Natural killer cell treated with Interleukin-12 subunit alpha and Interleukin-12 subunit beta and Interleukin-15 and Interleukin-18, amount 100 ng/mL, for 72 hours (primary cell): Measurements from ENCODE around the gene POR. TPM values are rescaled to one million over a fixed set of nuclear protein-coding genes. Genes with fewer than 3 reads are reported as not detected.
A peak's percentile ranks its signal among the peaks of the same experiment; 100 is the strongest.

Experiments used
- ATAC-seq, 2 donors: fragments of 150-1000 bp; cut with Tn5 transposase in 1 of 2; sonication (Bioruptor Pico), chemical (Tn5 transposase) in 1 of 2; 2 replicates each; pipeline ENCODE4 v1.10.0; 2021
- DNase-seq: peaks from one replicate; pipeline ENCODE4 v3.0.0; 2022; ENCODE audit warnings: low spot score
- H3K27ac Mint-ChIP-seq, 2 donors: 1 replicate in 1 of 2; 2 replicates in 1 of 2; pipeline ENCODE4 v1.8.0; 2022; ENCODE audit warnings: mixed read lengths in 2 of 2, mild to moderate bottlenecking in 1 of 2, moderate library complexity in 1 of 2
- H3K27me3 Mint-ChIP-seq, 2 donors: 1 replicate in 1 of 2; 2 replicates in 1 of 2; pipeline ENCODE4 v1.8.0; 2022; ENCODE audit warnings: mixed read lengths in 2 of 2
- H3K36me3 Mint-ChIP-seq: one replicate; pipeline ENCODE4 v1.8.0; 2022; ENCODE audit warnings: mixed read lengths
- H3K4me1 Mint-ChIP-seq, 2 donors: 1 replicate in 1 of 2; 2 replicates in 1 of 2; pipeline ENCODE4 v1.8.0; 2022; ENCODE audit warnings: low read depth in 2 of 2, mixed read lengths in 2 of 2, mild to moderate bottlenecking in 1 of 2
- H3K4me3 Mint-ChIP-seq: one replicate; pipeline ENCODE4 v1.8.0; 2022; ENCODE audit warnings: mixed read lengths
- H3K9me3 Mint-ChIP-seq: 2 replicates; pipeline ENCODE4 v1.8.0; 2022; ENCODE audit warnings: mixed read lengths
- total RNA-seq, 2 donors: library from RNA; stranded (reverse); gene quantifications; one replicate each; pipeline ENCODE4 v1.2.3, GENCODE V29; 2022

The POR gene
- total RNA-seq, 2 donors from 2014 or later = 112 to 164 TPM

DNA sequence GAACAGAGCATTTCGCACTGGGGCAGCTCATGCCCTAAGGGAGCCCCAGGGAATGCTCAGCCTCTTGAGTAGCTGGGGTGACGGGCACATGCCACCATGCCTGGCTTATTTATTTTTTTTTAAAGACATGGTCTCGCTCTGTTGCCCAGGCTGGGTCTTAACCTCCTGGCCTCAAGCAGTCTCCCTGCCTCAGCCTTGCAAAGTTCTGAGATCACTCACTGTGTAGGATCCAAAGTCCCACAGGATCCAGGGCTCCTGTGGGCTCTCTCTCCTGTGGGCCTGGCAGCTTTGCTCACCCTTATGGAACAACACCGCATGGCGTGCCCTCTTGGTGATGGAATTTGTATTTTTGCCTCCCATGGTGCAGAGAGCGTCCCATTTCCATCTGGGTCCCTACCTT is 45.4 kb downstream of the POR start:
- no peak overlapping the region for H3K4me3 Mint-ChIP-seq
- no peaks in the 10 kb centered on the region for H3K27me3 Mint-ChIP-seq
- peaks cover 5% of the 10 kb centered on the region for H3K36me3 Mint-ChIP-seq
- ATAC-seq (no peak), DNase-seq (no peak)
- H3K9me3 Mint-ChIP-seq = no peaks in the 10 kb centered on the region
- no peak overlapping the region for H3K27ac Mint-ChIP-seq
- H3K4me1 Mint-ChIP-seq = peaks cover 0 to 9% of the 10 kb centered on the region in 2 donors

DNA sequence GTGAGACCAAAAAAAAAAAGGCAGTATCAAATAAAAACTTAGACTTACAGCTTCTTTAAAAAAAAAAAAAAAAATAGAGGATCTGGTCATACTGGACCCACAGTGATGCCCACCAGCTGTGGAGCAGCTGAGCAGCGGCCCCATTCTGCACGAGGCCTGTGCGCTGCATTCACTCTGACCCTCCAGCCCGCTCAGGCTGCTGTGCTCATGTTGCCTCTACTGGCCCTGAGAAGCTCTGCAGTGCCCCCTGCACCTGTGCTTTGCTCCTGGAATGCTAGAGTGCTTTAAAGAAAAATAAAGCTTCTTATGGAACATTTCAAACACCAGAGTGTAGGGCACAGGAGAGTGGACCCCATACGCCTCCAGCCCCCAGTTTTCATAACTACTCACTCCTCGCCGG is 46.3 kb downstream of the POR start:
- H3K4me3 Mint-ChIP-seq = no peak overlapping the region
- DNase-seq (no peak), ATAC-seq (no peak)
- peak overlapping the region in 1 of 2 donors; percentile 36 for H3K27ac Mint-ChIP-seq
- H3K4me1 Mint-ChIP-seq = peaks cover 0 to 9% of the 10 kb centered on the region in 2 donors
- H3K27me3 Mint-ChIP-seq = no peaks in the 10 kb centered on the region
- H3K36me3 Mint-ChIP-seq = peaks cover 5% of the 10 kb centered on the region
- no peaks in the 10 kb centered on the region for H3K9me3 Mint-ChIP-seq

DNA sequence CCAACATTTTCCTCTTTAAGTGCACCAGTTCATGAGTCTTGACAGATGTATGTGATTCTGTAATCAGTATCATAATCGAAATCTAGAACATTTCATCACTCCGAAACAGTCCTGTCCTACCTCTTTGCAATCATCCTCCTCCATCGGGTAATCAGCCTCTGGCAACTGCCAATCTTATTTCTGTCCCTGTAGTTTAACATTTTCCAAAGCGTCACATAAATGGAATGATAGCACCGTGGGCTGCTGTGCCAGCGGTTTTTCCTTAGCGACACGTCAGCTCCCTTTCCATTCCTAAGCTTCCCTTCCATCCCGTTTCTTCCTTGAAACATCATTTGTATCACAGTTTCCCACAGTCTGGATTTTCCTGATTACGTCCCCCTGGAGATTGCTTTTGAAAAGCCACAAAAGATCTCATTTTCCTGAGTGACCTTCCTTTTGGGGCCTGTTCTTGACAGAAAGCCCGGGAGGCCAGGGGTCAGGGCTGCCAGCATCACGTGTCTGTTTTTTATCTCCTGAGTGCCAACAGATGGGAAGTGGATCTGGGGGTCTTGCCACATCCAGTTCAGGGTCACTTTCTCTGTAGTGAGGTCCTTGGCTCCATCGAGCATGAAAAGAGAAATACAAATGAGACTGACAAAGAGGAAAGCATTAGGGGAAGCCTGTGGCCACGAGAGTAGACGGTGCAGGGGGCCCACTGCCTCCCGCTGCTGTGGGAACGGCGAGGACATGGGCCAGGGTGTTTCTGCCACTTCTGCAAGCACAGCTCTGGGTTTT is 47.8 kb downstream of the POR start:
- H3K36me3 Mint-ChIP-seq = peaks cover 5% of the 10 kb centered on the region
- no peaks in the 10 kb centered on the region for H3K9me3 Mint-ChIP-seq
- H3K27ac Mint-ChIP-seq = peak overlapping the region in 1 of 2 donors; percentile 76
- peaks cover 0 to 11% of the 10 kb centered on the region in 2 donors for H3K4me1 Mint-ChIP-seq
- no peak for ATAC-seq
- H3K4me3 Mint-ChIP-seq = no peak overlapping the region
- DNase-seq = no peak
- no peaks in the 10 kb centered on the region for H3K27me3 Mint-ChIP-seq

DNA sequence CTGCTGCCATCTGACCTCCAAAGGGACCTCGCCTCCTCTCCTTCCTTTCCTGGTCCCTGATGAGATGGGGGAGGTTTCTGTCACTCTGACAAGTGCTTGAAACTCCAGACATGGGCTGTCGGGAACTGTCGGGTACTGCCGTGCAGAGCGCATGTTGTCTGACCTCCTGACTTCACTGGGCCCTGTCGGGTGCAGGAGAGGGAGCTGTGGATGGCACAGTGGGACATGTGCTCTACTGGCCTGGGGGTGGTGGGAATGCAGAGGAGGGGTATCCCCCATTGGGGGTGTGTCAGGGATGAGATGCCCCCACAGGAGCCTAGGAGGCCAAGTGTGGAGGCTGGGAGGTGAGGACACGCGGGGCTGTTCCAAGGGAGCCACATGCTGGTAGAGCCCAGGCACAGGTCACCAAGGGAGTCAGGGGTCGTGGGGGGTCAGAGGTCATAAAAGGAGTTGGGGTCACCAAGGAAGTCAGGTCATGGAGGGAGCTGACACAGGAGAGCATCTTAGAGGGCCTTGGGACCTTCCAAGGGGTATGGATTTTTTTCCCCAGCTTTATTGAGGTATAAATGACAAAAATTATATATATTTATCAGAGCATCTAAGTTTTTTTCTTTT is 48.5 kb downstream of the POR start:
- no peak for DNase-seq
- H3K36me3 Mint-ChIP-seq = peaks cover 5% of the 10 kb centered on the region
- H3K27ac Mint-ChIP-seq = peak overlapping the region in 1 of 2 donors; percentile 76
- no peaks in the 10 kb centered on the region for H3K27me3 Mint-ChIP-seq
- H3K4me3 Mint-ChIP-seq = no peak overlapping the region
- no peak for ATAC-seq
- H3K4me1 Mint-ChIP-seq = peaks cover 0 to 11% of the 10 kb centered on the region in 2 donors
- no peaks in the 10 kb centered on the region for H3K9me3 Mint-ChIP-seq

DNA sequence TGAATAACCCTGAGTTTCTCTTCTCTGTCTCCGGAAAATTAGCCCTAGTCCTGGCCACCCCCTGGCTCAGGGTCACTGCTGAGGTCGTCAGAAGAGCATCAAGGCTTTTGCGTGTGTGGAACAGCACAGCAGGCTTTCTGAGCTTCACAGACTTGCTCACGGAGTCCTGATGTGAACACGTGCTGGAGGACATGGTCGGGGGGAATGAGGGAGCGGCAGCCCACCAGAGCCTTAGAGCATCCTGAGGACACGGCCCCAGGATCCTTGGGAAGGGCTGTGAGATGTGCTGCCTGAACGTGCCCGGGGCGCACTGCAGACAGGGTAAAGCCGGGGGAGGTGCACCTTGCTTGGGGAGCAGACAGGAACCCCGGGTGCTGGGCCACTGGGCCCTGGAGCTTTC is 50.7 kb downstream of the POR start:
- Mint-ChIP-seq H3K36me3 (peaks cover 5% of the 10 kb centered on the region), H3K4me3 (no peak overlapping the region), H3K27me3 (no peaks in the 10 kb centered on the region), H3K4me1 (peaks cover 0 to 18% of the 10 kb centered on the region in 2 donors), H3K27ac (no peak overlapping the region), H3K9me3 (no peaks in the 10 kb centered on the region)
- DNase-seq (no peak), ATAC-seq (no peak)

DNA sequence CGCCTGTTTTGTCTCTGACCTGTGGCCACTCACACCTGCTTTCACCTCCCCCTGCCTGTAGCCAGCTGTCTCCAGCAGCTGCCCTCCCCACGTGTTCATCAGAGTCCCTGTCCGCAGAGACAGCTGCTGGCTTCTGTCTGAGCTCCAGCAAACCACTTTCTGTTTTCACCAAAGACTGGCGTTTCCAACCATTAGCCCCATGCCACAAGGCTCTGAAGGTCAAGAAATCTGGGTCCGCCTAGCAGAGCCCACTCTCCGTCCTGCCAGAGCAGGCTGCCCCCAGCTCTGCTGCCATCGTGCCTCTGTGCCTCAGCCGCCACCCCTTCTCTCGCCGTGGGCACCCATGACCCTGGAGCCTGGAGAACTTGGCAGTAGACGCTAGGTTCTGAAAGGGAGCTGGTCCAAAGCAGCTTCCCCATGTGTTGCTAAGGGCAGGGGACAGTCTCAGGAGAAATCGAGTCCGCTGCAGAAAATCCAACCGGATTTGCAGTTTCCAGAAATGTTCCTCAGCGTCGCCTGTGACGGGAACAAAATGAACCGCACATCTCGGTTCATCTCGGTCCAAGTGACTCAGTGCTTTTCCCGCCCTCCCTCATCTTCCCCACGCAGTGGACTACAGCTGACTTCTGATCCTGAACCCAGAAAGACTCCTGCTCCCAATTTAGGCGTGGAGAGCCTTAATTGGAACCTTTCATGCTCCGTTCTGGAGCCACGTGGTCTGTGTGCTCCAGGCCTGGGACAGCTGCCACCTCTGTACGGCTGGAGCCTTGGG is 51.4 kb downstream of the POR start:
- DNase-seq (no peak), ATAC-seq (no peak)
- no peaks in the 10 kb centered on the region for H3K9me3 Mint-ChIP-seq
- H3K4me3 Mint-ChIP-seq = no peak overlapping the region
- H3K4me1 Mint-ChIP-seq = peaks cover 0 to 19% of the 10 kb centered on the region in 2 donors
- H3K27me3 Mint-ChIP-seq = no peaks in the 10 kb centered on the region
- peaks cover 5% of the 10 kb centered on the region for H3K36me3 Mint-ChIP-seq
- no peak overlapping the region for H3K27ac Mint-ChIP-seq

DNA sequence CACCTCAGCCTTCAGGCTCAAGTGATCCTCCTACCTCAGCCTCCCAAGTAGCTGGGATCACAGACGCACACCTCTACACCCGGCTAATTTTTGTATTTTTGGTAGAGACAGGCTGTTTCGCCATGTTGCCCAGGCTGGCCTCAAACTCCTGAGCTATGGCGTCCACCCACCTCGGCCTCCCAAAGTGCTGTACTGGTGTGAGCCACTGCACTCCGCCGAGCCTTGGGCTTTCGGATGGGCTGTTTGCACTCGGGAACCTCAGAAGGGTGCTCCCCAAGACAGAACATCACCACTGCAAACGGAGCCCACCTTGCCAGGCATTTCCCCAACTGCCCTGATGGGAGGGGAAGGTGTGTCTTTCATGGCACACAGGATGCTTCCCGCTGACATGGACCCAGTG is 52.1 kb downstream of the POR start:
- no peak for ATAC-seq
- peaks cover 5% of the 10 kb centered on the region for H3K36me3 Mint-ChIP-seq
- H3K4me1 Mint-ChIP-seq = peaks cover 0 to 25% of the 10 kb centered on the region in 2 donors
- H3K4me3 Mint-ChIP-seq = no peak overlapping the region
- H3K27ac Mint-ChIP-seq = no peak overlapping the region
- no peak for DNase-seq
- no peaks in the 10 kb centered on the region for H3K27me3 Mint-ChIP-seq
- no peaks in the 10 kb centered on the region for H3K9me3 Mint-ChIP-seq

DNA sequence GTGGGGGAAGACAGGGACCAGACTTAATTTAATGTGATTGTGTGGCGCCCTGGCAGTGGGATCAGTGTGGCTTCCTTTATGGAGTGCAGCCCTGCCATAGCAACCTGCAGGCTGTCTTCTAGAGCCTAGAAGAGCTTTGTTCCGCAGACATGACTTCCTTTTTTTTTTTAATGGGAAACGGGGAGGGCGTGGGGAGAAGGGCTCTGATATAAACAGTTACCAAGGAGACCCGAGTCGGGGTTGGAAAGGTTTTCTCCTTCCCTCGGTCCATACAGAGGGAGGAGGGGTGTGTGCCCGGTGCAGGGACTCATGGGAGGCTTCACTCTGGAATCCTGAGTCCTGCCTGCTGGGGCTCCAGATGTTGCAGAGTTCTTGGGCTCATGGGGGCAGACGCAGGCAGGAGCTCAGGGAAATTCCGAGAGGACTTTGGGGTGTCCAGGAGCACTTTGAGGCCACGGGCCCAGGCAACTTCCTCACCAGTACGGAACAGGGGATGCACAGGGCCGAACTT is 52.6 kb downstream of the POR start:
- H3K27ac Mint-ChIP-seq = no peak overlapping the region
- no peaks in the 10 kb centered on the region for H3K27me3 Mint-ChIP-seq
- H3K36me3 Mint-ChIP-seq = peaks cover 3% of the 10 kb centered on the region
- H3K9me3 Mint-ChIP-seq = no peaks in the 10 kb centered on the region
- peaks cover 0 to 24% of the 10 kb centered on the region in 2 donors for H3K4me1 Mint-ChIP-seq
- no peak for ATAC-seq
- no peak overlapping the region for H3K4me3 Mint-ChIP-seq
- no peak for DNase-seq

DNA sequence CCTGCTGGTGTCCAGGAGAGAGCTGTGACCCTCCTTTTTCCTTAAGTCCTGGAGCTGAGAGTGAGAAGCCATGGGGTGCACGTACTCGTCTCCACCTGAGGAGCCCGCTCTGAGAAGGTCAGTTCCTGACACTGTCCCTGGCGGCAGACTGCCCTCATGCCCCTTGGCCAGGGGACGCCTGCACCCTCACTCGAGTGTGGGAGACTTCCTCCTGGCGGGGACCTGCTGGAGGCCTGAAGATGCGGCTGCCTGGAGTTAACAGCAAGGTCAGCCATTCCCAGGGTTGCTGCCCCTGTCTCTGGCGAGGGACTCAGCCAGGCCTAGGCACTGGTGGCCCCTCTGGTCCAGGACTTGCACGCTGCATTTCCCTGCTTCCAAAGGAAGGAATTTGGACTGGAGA is 53.1 kb downstream of the POR start:
- Mint-ChIP-seq H3K27me3 (no peaks in the 10 kb centered on the region), H3K4me3 (no peak overlapping the region), H3K27ac (no peak overlapping the region), H3K36me3 (no peaks in the 10 kb centered on the region), H3K4me1 (peaks cover 0 to 20% of the 10 kb centered on the region in 2 donors), H3K9me3 (no peaks in the 10 kb centered on the region)
- no peak for DNase-seq
- ATAC-seq = no peak

DNA sequence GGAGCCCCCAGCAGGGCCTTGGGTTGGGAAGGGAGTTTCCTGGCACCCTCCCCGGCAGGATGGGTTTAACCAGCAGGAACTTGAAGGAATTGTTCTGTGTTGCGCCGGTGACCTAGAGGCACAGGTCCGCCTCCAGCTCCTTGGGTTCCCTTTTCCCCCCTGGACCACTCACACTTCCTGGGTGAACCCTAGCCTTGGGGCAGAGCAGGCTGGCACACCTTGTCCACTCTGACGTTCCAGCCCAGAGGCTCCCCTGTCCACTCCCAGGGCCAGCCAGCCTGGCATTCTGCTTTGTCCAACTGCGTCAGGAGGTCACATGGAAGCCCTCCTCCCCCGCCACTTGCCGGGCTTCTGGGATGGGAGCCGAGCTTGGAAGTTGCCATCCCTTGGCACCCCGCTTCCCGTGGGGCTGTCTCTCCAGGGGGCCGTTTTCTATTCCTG is 53.6 kb downstream of the POR start:
- Mint-ChIP-seq H3K9me3 (no peaks in the 10 kb centered on the region), H3K4me1 (peaks cover 0 to 16% of the 10 kb centered on the region in 2 donors)
- ATAC-seq = no peak

DNA sequence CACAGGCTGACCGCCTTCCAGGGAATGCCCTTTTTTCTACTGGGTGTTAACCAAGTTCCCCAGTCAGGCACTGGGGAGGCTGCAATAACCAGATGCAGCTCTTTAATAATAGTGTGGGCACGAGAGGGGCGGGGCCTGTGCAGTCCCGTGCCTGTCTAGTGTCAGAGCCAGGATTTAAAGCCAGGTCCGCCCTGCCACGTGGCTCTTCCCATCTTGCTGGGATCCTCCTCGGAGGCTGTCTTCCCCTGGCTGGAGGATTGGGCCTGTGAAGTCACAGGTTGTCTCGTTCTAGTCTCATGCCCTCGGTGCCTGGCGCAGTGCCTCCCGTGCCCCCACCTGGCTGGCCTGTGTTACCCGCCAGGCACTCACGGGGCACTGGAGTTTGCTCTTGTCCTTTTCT is 54.2 kb downstream of the POR start:
- Mint-ChIP-seq H3K27me3 (no peaks in the 10 kb centered on the region), H3K4me3 (no peak overlapping the region), H3K36me3 (peaks cover 6% of the 10 kb centered on the region), H3K9me3 (no peaks in the 10 kb centered on the region), H3K4me1 (peaks cover 0 to 16% of the 10 kb centered on the region in 2 donors), H3K27ac (no peak overlapping the region)
- ATAC-seq = no peak
- no peak for DNase-seq

More for the DNA sequence above, 53.6 kb downstream of the POR start:
- Mint-ChIP-seq H3K27ac (no peak overlapping the region), H3K4me3 (no peak overlapping the region), H3K27me3 (no peaks in the 10 kb centered on the region), H3K36me3 (no peaks in the 10 kb centered on the region)
- DNase-seq = no peak

DNA sequence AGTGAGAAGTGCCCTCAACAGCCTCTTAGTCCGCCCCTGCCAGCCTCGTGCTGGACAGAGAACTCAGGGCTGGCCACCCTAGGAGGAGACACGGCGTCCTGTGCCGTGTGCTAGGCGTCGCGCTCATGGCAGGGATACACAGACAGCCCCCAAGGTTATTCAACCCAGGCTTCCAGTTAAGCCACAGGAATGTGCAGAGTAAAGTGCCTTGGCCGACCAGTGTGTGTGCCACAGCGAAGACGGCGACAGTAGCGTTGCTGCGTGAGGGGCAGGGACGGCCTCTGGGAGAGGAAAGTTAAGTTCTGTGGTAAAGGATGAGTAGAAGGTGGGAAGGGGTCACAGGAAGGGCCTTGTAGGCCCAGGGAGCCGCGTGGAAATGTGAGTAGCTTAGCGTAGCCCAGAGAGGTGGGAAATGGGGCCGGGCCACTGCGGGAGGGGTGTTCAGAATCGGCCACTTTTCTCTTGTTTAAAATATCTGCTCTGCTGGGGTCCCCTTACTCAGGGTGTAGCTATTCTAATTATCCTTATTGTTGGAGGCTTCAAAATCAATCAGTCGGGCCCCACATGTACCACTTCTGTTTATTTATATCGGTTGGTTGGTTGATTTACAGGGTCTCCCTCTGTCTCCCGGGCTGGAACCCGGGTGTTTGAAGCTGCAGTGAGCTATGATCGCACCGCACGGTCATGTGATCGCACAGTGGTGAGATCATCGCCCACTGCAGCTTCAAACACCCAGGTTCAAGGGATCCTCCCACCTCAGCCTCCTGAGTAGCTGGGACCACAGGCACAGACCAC is 54.9 kb downstream of the POR start:
- Mint-ChIP-seq H3K9me3 (no peaks in the 10 kb centered on the region), H3K27me3 (no peaks in the 10 kb centered on the region), H3K27ac (no peak overlapping the region), H3K4me1 (peaks cover 0 to 16% of the 10 kb centered on the region in 2 donors), H3K36me3 (peaks cover 9% of the 10 kb centered on the region), H3K4me3 (no peak overlapping the region)
- no peak for DNase-seq
- no peak for ATAC-seq

DNA sequence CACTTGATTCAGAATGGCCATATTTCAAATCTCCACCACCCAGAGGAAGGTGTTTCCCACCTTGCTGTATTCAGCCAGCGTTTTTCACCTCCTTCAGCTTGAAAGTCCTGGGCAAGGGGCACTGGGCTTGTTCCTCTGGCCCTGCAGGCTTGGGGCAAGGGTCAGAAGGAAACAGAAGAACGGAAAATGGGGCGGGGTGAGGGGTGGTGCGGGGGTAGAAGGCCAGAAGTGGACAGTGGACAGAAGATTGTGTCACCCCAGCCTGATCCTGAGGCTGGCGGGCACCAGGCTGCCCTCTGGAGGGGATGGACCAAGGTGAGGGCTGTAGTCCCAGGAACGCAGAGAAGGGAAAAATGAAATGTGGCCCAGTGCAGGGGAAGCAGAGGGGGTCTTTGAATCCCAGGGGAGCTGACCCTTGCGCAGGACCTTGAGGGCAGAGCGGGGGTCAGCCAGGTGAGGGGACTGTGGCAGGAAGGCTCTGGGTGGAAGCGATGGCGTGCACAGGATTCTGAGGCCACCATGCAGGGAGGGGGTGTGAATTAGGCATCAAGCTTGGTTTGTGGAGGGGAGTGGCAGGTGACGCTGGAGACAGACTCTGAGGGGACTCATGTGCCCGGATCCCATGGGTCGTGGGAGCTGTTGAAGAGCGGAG is 56.5 kb downstream of the POR start:
- H3K9me3 Mint-ChIP-seq = no peaks in the 10 kb centered on the region
- peaks cover 11% of the 10 kb centered on the region for H3K36me3 Mint-ChIP-seq
- peak in 1 of 2 donors; percentile 5 for ATAC-seq

More for the DNA sequence above, 56.5 kb downstream of the POR start:
- no peaks in the 10 kb centered on the region for H3K27me3 Mint-ChIP-seq
- H3K27ac Mint-ChIP-seq = peak overlapping the region in 1 of 2 donors; percentile 66
- peaks cover 0 to 14% of the 10 kb centered on the region in 2 donors for H3K4me1 Mint-ChIP-seq
- no peak overlapping the region for H3K4me3 Mint-ChIP-seq
- no peak for DNase-seq
